GM23248 (cell line): Measurements from ENCODE around the gene THY1.

Source experiments
- EZH2 ChIP-seq: fragments of 200-600 bp; sonication (generic); IDR thresholded peaks from 2 replicates; pipeline ENCODE4 v1.6.1; 2018; ENCODE audit warnings: antibody characterized with exemption, mild to moderate bottlenecking; ENCODE audit not compliant: insufficient read depth, poor library complexity, severe bottlenecking
- EZH2phosphoT487 ChIP-seq: fragments of 200-600 bp; sonication (generic); IDR thresholded peaks from 2 replicates; pipeline ENCODE4 v1.6.1; 2018; ENCODE audit warnings: antibody characterized with exemption, moderate library complexity, mild to moderate bottlenecking, low read depth; ENCODE audit not compliant: insufficient read depth

DNA sequence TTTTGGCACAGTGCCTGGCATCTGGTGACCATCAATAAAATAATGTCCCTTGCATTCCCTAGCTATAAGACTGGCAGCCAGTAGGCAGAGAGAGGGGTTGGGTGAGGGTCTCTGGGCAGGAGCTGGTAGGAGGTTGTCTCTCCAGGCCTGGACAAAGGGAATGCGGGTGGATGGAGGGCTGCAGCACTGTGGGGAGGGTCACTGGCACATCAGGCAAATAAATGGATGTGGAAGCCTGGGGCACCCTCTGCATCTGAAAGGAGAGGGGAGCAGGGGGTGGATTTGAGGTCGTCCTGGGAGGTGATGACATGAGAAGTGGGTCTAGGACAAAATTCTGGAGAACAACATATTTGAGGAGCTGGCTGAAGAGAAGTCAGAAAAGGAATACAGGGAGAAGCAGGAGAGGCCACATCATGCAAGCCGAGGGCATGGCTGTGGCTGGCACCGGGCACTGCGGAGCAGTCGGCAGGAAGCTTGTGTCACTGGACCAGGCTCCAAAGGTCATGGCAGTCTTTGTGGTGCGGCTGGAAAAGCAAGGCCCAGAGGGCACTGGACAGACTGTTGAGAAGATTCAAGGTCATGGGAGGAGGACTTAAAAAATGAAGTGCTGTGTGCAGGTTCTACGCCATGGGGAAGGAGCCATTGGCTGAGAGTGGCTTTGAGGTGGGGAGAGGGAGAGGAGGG, 36.5 kb upstream of the THY1 start:
- no peak for TF ChIP-seq EZH2
- no peak for TF ChIP-seq EZH2phosphoT487
